ENCODE measurements around the gene LRFN2.

- TF ChIP-seq CTCF (IDR thresholded peaks at IDR 0.05): no peak
- no peak for TF ChIP-seq POLR2A (IDR thresholded peaks at IDR 0.05)
Measured at GRCh38 chr6:40387127-40387870, 199.9 kb downstream of the LRFN2 start.
